ENCODE measurements around the gene ZNF496. TPM values are rescaled to one million over a fixed set of nuclear protein-coding genes. Genes with fewer than 3 reads are reported as not detected.

Gene ZNF496
- total and polyA plus RNA-seq, 9 of the 15 experiments (the other 6 are each of a cell fraction or from before 2014, with no cell fraction given) = 4.3 to 54.0 (median 31.3) TPM

DNA sequence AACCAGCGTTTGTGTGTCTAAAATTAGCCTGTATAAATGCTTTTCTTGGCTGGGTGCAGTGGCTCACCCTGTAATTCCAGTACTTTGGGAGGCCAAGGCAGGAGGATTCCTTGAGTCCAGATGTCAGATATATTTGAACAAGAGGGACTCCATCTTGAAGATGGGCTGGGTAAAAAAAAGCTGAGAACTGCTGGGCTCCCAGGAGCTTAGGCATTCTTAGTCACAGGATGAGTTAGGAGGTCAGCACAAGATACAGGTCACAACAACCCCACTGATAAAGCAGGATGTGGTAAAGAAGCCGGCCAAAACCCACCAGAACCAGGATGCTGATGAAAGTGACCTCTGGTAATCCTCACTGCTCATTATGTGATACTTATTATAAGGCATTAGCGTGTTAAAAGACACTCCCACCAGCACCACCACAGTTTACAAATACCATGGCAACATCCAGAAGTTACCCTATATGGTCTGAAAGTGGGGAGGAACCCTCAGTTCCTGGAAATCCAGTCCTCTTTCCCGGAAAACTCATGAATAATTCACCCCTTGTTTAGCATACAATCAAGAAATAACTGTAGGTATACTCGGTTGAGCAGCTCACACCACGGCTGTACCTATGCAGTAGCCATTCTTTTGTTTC lies 36.2 kb upstream of the ZNF496 start (continued):
- TF ChIP-seq, protein P1, sequence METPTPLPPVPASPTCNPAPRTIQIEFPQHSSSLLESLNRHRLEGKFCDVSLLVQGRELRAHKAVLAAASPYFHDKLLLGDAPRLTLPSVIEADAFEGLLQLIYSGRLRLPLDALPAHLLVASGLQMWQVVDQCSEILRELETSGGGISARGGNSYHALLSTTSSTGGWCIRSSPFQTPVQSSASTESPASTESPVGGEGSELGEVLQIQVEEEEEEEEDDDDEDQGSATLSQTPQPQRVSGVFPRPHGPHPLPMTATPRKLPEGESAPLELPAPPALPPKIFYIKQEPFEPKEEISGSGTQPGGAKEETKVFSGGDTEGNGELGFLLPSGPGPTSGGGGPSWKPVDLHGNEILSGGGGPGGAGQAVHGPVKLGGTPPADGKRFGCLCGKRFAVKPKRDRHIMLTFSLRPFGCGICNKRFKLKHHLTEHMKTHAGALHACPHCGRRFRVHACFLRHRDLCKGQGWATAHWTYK (CRISPR knock-in tag; IDR thresholded peaks at IDR 0.05) = peak; percentile 100
- TF ChIP-seq C11orf30 (IDR thresholded peaks at IDR 0.05; ENCODE audit: low read depth) = no peak
- no peak for TF ChIP-seq NFRKB (IDR thresholded peaks at IDR 0.05; ENCODE audit: low read depth)
- TF ChIP-seq SRF (CRISPR knock-in tag; IDR thresholded peaks at IDR 0.05) = peak; percentile 77 to 98
- TF ChIP-seq MAFG (tag; conservative IDR thresholded peaks at IDR 0.05) = peak; percentile 36; the same call in 1 of the 2 replicates
- peak; percentile 23 for TF ChIP-seq NEUROD1 (IDR thresholded peaks at IDR 0.05; ENCODE audit: borderline replicate concordance, low read depth, low read length, partially characterized antibody)
- TF ChIP-seq CXXC5 (CRISPR knock-in tag; IDR thresholded peaks at IDR 0.05) = peak; percentile 87
- TF ChIP-seq, protein P2, sequence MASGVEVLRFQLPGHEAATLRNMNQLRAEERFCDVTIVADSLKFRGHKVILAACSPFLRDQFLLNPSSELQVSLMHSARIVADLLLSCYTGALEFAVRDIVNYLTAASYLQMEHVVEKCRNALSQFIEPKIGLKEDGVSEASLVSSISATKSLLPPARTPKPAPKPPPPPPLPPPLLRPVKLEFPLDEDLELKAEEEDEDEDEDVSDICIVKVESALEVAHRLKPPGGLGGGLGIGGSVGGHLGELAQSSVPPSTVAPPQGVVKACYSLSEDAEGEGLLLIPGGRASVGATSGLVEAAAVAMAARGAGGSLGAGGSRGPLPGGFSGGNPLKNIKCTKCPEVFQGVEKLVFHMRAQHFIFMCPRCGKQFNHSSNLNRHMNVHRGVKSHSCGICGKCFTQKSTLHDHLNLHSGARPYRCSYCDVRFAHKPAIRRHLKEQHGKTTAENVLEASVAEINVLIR (CRISPR knock-in tag; IDR thresholded peaks at IDR 0.05) = peak; percentile 96
- TF ChIP-seq NR2C1 (IDR thresholded peaks at IDR 0.05) = no peak
- peak; percentile 96 for TF ChIP-seq NR2C1 (tag; IDR thresholded peaks at IDR 0.05)
- TF ChIP-seq ZNF431 (CRISPR knock-in tag; IDR thresholded peaks at IDR 0.05) = no peak
- TF ChIP-seq RFX7 (CRISPR knock-in tag; IDR thresholded peaks at IDR 0.05) = peak; percentile 88
- TF ChIP-seq, protein P3, sequence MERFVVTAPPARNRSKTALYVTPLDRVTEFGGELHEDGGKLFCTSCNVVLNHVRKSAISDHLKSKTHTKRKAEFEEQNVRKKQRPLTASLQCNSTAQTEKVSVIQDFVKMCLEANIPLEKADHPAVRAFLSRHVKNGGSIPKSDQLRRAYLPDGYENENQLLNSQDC (CRISPR knock-in tag; IDR thresholded peaks at IDR 0.05) = no peak
- TF ChIP-seq ELF2 (CRISPR knock-in tag; IDR thresholded peaks at IDR 0.05) = peak; percentile 87
- TF ChIP-seq, protein P4, sequence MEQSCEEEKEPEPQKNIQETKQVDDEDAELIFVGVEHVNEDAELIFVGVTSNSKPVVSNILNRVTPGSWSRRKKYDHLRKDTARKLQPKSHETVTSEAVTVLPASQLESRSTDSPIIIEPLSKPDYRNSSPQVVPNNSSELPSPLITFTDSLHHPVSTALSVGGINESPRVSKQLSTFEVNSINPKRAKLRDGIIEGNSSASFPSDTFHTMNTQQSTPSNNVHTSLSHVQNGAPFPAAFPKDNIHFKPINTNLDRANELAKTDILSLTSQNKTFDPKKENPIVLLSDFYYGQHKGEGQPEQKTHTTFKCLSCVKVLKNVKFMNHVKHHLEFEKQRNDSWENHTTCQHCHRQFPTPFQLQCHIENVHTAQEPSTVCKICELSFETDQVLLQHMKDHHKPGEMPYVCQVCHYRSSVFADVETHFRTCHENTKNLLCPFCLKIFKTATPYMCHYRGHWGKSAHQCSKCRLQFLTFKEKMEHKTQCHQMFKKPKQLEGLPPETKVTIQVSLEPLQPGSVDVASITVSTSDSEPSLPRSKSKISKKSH (CRISPR knock-in tag; IDR thresholded peaks at IDR 0.05) = 0 out of 2 replicates have a peak, but pooled peaks have one; percentile 60
- peak; percentile 80 for TF ChIP-seq ETS2 (tag; IDR thresholded peaks at IDR 0.05; ENCODE audit: borderline replicate concordance, poor library complexity, severe bottlenecking)
- no peak for TF ChIP-seq SREBF2 (CRISPR knock-in tag; IDR thresholded peaks at IDR 0.05)
- TF ChIP-seq ZFP30 (CRISPR knock-in tag; IDR thresholded peaks at IDR 0.05; ENCODE audit: borderline replicate concordance) = no peak
- TF ChIP-seq HDAC1 (IDR thresholded peaks at IDR 0.05) = no peak
- TF ChIP-seq TEAD4 (IDR thresholded peaks at IDR 0.05; ENCODE audit: low read length) = no peak
- TF ChIP-seq TEAD4 (CRISPR knock-in tag; IDR thresholded peaks at IDR 0.05; ENCODE audit: borderline replicate concordance) = no peak
- no peak; the same call in 1 of the 2 replicates for TF ChIP-seq CEBPG (CRISPR knock-in tag; IDR thresholded peaks at IDR 0.05)
- peak; percentile 60 to 75; a peak in 3 of 4 replicates for TF ChIP-seq CEBPG (tag; conservative IDR thresholded peaks at IDR 0.05 in 1 of 2, IDR thresholded peaks at IDR 0.05 in 1 of 2)
- TF ChIP-seq NR4A1 (CRISPR knock-in tag; IDR thresholded peaks at IDR 0.05) = peak; percentile 99
- peak; percentile 99 for TF ChIP-seq NR4A1 (tag; IDR thresholded peaks at IDR 0.05)
- peak; percentile 99 for TF ChIP-seq TCFL5 (CRISPR knock-in tag; conservative IDR thresholded peaks at IDR 0.05)
